Endothelial cell (in vitro differentiated cells): ENCODE data around the gene ATP23. TPM values are rescaled to one million over a fixed set of nuclear protein-coding genes. Genes with fewer than 3 reads are reported as not detected.

Source experiments
- DNase-seq: peaks from one replicate; pipeline ENCODE4 v3.0.0; 2021; ENCODE audit warnings: low spot score
- H3K27ac Mint-ChIP-seq: one replicate; pipeline ENCODE4 v1.8.0; 2021; ENCODE audit warnings: mixed read lengths, inconsistent platforms; ENCODE audit not compliant: unreplicated experiment
- H3K27me3 Mint-ChIP-seq: one replicate; pipeline ENCODE4 v1.8.0; 2021; ENCODE audit warnings: mild to moderate bottlenecking, moderate library complexity, mixed read lengths, inconsistent platforms; ENCODE audit not compliant: unreplicated experiment
- H3K36me3 Mint-ChIP-seq: one replicate; pipeline ENCODE4 v1.8.0; 2021; ENCODE audit warnings: mild to moderate bottlenecking, low read depth, mixed read lengths, inconsistent platforms; ENCODE audit not compliant: unreplicated experiment
- H3K4me1 Mint-ChIP-seq: one replicate; pipeline ENCODE4 v1.8.0; 2021; ENCODE audit warnings: mild to moderate bottlenecking, mixed read lengths, inconsistent platforms; ENCODE audit not compliant: unreplicated experiment
- H3K4me3 Mint-ChIP-seq: one replicate; pipeline ENCODE4 v1.8.0; 2021; ENCODE audit warnings: mild to moderate bottlenecking, mixed read lengths, inconsistent platforms; ENCODE audit not compliant: unreplicated experiment
- H3K9me3 Mint-ChIP-seq: one replicate; pipeline ENCODE4 v1.8.0; 2021; ENCODE audit warnings: mixed read lengths, inconsistent platforms; ENCODE audit not compliant: unreplicated experiment
- CTCF ChIP-seq: fragments of 200-600 bp; sonication (generic); IDR thresholded peaks from one replicate; pipeline ENCODE4 v1.5.0; 2021; ENCODE audit warnings: antibody characterized with exemption; ENCODE audit not compliant: unreplicated experiment
- total RNA-seq: library from RNA; stranded (reverse); fragmentation: NEBNext Ultra II Directional; extraction: Animal tissue kit (Norgen Biotek cat#: 25700); gene quantifications from one replicate; pipeline ENCODE4 v1.2.1, GENCODE V29; 2021; ENCODE audit not compliant: unreplicated experiment

ATP23 gene
- total RNA-seq, 1 donor from 2014 or later: 3.1 TPM

GRCh38 chr12:57934819-57935218 is 6.5 kb upstream of the ATP23 start:
- no peaks in the 10 kb centered on the region for H3K9me3 Mint-ChIP-seq
- no peak for TF ChIP-seq CTCF
- H3K27ac Mint-ChIP-seq: peak overlapping the region; percentile 26
- no peak for DNase-seq
- H3K36me3 Mint-ChIP-seq: no peaks in the 10 kb centered on the region
- H3K4me1 Mint-ChIP-seq: peaks cover 8% of the 10 kb centered on the region
- peaks cover 4% of the 10 kb centered on the region for H3K27me3 Mint-ChIP-seq
- H3K4me3 Mint-ChIP-seq: no peak overlapping the region

- H3K27ac Mint-ChIP-seq: peak overlapping the region; percentile 95
- H3K4me3 Mint-ChIP-seq: peak overlapping the region; percentile 94
- H3K4me1 Mint-ChIP-seq: peaks cover 8% of the 10 kb centered on the region
- peaks cover under 1% of the 10 kb centered on the region for H3K36me3 Mint-ChIP-seq
- TF ChIP-seq CTCF: no peak
- H3K27me3 Mint-ChIP-seq: peaks cover 4% of the 10 kb centered on the region
- DNase-seq: no peak
- H3K9me3 Mint-ChIP-seq: no peaks in the 10 kb centered on the region
These were observed 6.0 kb upstream of the ATP23 start for GRCh38 chr12:57935331-57935730.

GRCh38 chr12:57935839-57936512 is 5.4 kb upstream of the ATP23 start:
- peak overlapping the region; percentile 95 for H3K27ac Mint-ChIP-seq
- H3K4me3 Mint-ChIP-seq: peak overlapping the region; percentile 94
- DNase-seq: peak; percentile 80
- no peaks in the 10 kb centered on the region for H3K9me3 Mint-ChIP-seq
- no peak for TF ChIP-seq CTCF
- peaks cover 5% of the 10 kb centered on the region for H3K27me3 Mint-ChIP-seq
- H3K4me1 Mint-ChIP-seq: peaks cover 14% of the 10 kb centered on the region
- peaks cover 7% of the 10 kb centered on the region for H3K36me3 Mint-ChIP-seq

- no peak for DNase-seq
- no peaks in the 10 kb centered on the region for H3K9me3 Mint-ChIP-seq
- no peak for TF ChIP-seq CTCF
- H3K4me3 Mint-ChIP-seq: peak overlapping the region; percentile 94
- H3K27ac Mint-ChIP-seq: peak overlapping the region; percentile 95
- peaks cover 15% of the 10 kb centered on the region for H3K4me1 Mint-ChIP-seq
- peaks cover 6% of the 10 kb centered on the region for H3K27me3 Mint-ChIP-seq
- peaks cover 8% of the 10 kb centered on the region for H3K36me3 Mint-ChIP-seq
These were observed 4.9 kb upstream of the ATP23 start for GRCh38 chr12:57936513-57936883.

GRCh38 chr12:57939291-57939690 is 2.1 kb upstream of the ATP23 start:
- Mint-ChIP-seq H3K9me3 (no peaks in the 10 kb centered on the region), H3K36me3 (peaks cover 8% of the 10 kb centered on the region), H3K27ac (no peak overlapping the region), H3K4me3 (no peak overlapping the region), H3K27me3 (peaks cover 6% of the 10 kb centered on the region), H3K4me1 (peaks cover 19% of the 10 kb centered on the region)
- TF ChIP-seq CTCF: no peak
- DNase-seq: no peak
